Stimulated activated effector memory CD8-positive, alpha-beta T cell treated with anti-CD3 and anti-CD28 coated beads, Interleukin-12 subunit alpha, Interleukin-12 subunit beta, amount 100 ng/mL, for 72 hours (primary cell): ENCODE results near the gene HPCAL1.

ENCODE experiments used
- ATAC-seq: fragments of 150-1000 bp; cut with Tn5 transposase; 2 replicates; pipeline ENCODE4 v1.10.0; 2021
- DNase-seq, 2 donors: peaks; one replicate each; pipeline ENCODE4 v3.0.0; 2021 to 2022; ENCODE audit warnings: low spot score in 2 of 2
- H3K27ac Mint-ChIP-seq: one replicate; pipeline ENCODE4 v1.8.0; 2022; ENCODE audit warnings: mild to moderate bottlenecking, mixed read lengths
- H3K36me3 Mint-ChIP-seq: one replicate; pipeline ENCODE4 v1.8.0; 2022; ENCODE audit warnings: mild to moderate bottlenecking, mixed read lengths
- H3K4me1 Mint-ChIP-seq: one replicate; pipeline ENCODE4 v1.8.0; 2022; ENCODE audit warnings: mixed read lengths
- H3K4me3 Mint-ChIP-seq: one replicate; pipeline ENCODE4 v1.8.0; 2022; ENCODE audit warnings: mild to moderate bottlenecking, mixed read lengths
- H3K9me3 Mint-ChIP-seq: one replicate; pipeline ENCODE4 v1.8.0; 2022; ENCODE audit warnings: mixed read lengths

The HPCAL1 gene

DNA sequence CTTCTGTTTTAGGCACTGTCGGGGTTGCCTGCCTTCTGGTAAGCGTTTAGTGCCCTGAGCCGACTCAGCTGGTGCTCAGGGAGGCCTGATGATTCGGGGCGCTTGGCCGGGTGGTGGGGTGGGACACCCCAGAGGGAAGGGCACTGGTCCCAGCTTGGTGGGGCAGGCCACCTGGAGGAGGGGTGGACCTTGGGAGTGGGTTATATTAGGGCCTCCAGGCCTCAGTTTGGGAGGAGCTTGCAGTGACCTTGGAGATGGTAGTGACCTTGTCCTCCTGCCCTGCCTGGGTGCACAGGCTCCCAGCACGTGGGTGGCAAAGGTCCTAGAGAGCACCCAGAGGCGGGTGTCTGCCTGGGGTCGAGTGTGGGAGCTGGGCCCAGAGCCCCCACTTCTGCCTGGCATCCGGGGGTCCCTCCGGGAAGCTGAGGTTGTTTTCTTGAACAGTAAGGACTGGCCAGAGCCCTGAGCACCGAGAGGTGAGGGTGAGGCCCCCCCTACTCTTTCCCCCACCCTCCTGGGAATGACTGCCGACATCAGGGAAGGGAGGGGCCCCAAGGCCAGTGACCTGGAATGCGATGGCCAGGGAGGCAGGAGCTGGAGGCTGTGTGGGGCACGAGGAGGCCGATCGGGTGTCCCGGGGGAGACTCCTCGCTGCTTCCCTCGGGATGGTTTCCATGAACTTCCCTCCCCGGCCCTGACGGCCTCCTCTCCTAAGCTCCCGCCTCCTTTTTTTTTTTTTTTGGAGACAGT lies 61.3 kb downstream of the HPCAL1 start:
- peaks cover 37% of the 10 kb centered on the region for H3K36me3 Mint-ChIP-seq
- no peaks in the 10 kb centered on the region for H3K9me3 Mint-ChIP-seq
- no peak for ATAC-seq
- DNase-seq: no peak
- peak overlapping the region; percentile 29 for H3K27ac Mint-ChIP-seq
- H3K4me1 Mint-ChIP-seq: peaks cover 54% of the 10 kb centered on the region
- no peak overlapping the region for H3K4me3 Mint-ChIP-seq

DNA sequence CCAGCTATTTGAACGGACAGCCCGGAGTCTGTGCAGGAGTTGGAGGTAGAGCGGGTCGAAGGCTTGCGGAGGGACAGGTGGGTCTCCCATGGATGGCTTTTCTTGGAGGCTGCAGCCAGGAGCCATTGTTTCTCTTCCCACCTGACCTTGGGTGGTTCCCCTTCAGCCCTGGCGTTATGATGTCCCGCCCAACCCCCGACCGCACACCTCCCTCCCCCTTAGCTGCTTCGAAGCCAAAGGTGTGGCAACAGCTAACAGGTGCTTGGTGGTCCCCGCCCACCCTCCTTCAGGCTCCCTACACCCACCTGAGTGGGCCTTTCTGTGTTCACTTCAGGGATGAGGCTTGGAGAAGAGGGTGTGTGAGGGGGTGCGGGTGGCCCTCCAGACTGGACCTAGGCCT lies 62.7 kb downstream of the HPCAL1 start:
- Mint-ChIP-seq H3K4me1 (peaks cover 58% of the 10 kb centered on the region), H3K9me3 (no peaks in the 10 kb centered on the region), H3K4me3 (no peak overlapping the region), H3K27ac (peak overlapping the region; percentile 37), H3K36me3 (peaks cover 37% of the 10 kb centered on the region)
- DNase-seq (no peak), ATAC-seq (no peak)

DNA sequence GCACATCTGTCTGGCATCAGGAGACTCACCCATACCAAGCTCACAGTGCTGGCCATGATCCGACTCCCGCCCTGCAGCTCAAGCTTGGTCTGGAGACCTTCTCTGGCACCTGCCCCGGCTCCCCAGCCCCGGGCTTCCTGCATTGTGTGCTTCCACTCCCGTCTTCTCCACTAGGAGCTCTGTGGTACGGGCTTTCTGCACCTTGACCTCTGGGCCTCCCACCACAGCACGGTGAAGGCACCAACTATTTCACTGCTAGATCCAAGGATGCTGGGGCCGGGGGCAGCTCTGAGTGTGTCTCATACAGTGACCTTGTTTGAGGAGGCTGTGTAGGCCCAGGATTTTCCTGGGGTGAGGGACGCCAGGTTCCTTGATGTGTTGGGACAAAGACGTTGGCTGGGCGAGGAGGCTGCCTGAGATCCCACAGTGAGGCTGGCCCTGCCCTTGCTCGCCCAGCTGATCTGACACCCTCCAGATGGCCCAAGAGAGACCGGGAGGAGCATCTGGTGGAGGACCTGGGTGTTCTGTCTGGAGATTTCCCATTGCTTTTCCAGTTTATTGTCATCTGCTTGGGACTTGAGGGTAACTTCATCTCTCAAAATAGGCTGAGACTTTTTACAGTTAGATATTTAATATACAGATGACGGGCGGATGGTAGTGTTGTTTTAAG lies 64.0 kb downstream of the HPCAL1 start:
- H3K4me3 Mint-ChIP-seq: no peak overlapping the region
- DNase-seq: no peak
- H3K27ac Mint-ChIP-seq: no peak overlapping the region
- no peak for ATAC-seq
- H3K36me3 Mint-ChIP-seq: peaks cover 33% of the 10 kb centered on the region
- peaks cover 59% of the 10 kb centered on the region for H3K4me1 Mint-ChIP-seq
- no peaks in the 10 kb centered on the region for H3K9me3 Mint-ChIP-seq

DNA sequence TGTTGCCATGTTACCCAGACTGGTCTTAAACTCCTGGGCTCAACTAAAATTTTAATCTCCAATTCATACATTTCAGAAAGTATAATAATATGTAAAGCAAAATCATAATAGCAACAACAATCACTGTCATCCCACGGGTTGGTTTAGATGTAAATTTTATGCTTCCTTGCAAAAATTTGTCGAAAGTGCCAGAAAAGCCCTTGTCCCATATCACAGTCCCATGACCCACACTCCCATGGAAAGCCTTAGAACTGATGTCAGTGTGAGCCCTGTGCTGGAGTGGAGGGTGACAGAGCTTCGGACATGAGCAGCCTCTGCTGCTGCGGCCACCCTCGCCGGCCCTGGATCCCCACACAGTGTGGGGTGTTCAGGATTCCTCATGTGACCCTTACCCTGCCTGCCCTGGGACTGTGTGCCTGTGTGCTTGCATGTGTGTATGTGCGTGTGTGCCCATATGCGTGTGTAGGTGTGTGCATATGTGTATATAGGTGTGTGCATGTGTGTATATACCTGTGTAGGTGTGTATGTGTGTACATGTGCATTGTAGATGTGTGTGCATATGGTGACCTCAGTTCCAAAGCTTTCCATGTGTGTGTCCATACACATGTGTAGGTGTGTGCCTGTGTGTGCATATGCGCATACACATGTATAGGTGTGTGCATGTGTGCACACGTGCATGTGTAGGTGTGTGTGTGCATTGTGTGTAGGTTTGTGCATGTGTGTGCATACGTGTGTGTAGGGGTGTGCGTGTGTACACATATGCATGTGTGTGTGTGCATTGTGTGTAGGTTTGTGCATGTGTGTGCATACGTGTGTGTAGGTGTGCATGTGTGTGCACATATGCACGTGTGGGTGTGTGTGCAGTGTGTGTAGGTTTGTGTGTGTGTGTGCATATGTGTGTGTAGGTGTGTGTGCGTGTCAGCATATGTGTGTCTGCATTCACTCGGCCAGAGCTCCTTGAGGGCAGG lies 65.1 kb downstream of the HPCAL1 start:
- Mint-ChIP-seq H3K27ac (no peak overlapping the region), H3K4me1 (peaks cover 56% of the 10 kb centered on the region), H3K36me3 (peaks cover 26% of the 10 kb centered on the region)

DNA sequence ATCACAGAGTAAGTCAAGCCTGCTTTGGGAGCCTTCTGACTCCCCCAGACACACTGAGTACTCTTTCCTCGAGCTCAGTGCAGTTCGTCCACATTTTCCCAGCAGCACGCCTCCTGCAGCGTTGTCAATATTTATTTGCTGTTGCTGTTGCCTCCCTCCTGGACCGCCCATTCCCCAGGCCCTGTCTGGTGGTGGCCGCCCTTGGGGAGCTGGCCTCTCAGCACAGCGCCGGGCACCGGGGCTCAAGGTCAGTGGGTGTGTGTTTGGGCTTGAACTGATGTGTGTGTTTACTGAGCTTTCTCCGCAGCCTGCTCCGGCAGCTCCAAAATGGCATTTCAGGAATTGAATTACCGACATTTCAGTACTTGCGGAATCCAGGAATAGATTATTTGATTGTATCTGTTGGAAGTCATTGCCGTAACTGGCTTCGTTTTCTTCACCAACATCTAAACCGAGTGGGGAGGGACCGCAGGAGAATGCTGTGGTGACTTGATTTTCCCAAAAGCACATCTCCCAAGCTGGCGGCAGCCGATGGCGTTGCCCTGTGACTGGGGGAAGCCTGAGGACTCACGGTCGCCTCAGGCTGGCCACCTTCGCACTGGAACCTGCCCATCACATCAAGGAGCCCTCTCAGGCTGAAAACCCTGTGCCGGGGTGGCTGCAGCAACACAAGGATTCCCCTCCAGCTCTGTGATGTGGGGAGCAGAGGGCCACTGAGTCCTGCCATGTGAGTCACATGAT lies 66.0 kb downstream of the HPCAL1 start:
- H3K27ac Mint-ChIP-seq: no peak overlapping the region
- H3K36me3 Mint-ChIP-seq: peaks cover 23% of the 10 kb centered on the region
- ATAC-seq (no peak), DNase-seq (no peak)
- H3K4me3 Mint-ChIP-seq: no peak overlapping the region
- H3K4me1 Mint-ChIP-seq: peaks cover 55% of the 10 kb centered on the region
- no peaks in the 10 kb centered on the region for H3K9me3 Mint-ChIP-seq

More for the DNA sequence above, 65.1 kb downstream of the HPCAL1 start:
- no peak for DNase-seq
- H3K4me3 Mint-ChIP-seq: no peak overlapping the region
- no peaks in the 10 kb centered on the region for H3K9me3 Mint-ChIP-seq
- ATAC-seq: no peak

DNA sequence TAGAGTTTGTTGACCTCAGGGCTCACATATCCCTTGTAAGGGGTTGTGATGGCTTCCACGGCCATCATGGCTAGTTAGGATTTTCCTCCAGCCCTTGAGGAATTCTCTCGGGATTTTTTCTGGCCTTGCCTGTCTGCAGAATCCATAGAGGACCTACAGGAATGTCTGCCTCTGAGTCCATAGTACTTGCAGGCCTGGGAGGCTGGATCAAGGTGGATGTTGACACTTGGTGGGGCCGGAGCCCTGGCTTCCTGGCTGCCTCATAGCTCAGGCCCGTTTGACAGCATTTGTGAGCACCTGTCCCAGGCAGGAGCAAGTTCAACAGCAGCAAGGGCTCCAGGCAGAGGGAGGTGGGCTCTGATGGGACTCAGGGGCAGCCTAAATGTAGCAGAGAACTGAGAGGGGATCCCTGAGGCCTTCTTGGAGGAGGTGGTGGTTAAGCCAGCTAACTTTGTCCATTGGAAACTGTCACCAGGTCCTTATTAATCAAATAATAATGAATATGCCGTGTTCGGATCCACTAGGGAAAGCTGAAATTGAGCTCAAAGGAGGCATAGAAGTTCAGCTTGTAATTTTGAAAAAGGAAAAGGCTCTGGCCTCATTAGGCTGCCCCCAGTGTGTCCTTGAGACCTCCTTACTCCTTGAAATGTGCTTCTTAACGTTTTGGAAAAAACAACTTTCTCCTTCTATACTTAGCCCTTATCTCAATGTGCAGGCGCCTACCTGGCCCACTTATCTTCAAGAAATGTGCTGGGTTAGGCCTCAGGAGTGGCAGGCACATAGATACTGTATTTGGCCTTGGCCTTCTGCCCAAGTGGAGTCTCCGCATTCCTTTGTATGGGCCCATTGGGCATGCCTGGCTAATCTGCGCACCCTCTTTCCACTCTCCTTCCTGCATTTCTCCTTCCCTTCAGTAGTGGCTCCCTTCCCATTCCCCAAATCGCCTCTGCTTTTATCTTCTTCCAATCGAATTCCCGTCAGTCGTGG lies 66.9 kb downstream of the HPCAL1 start:
- H3K36me3 Mint-ChIP-seq: peaks cover 30% of the 10 kb centered on the region
- H3K4me3 Mint-ChIP-seq: no peak overlapping the region
- ATAC-seq (no peak), DNase-seq (no peak)
- peaks cover 59% of the 10 kb centered on the region for H3K4me1 Mint-ChIP-seq
- no peaks in the 10 kb centered on the region for H3K9me3 Mint-ChIP-seq
- H3K27ac Mint-ChIP-seq: peak overlapping the region; percentile 69

DNA sequence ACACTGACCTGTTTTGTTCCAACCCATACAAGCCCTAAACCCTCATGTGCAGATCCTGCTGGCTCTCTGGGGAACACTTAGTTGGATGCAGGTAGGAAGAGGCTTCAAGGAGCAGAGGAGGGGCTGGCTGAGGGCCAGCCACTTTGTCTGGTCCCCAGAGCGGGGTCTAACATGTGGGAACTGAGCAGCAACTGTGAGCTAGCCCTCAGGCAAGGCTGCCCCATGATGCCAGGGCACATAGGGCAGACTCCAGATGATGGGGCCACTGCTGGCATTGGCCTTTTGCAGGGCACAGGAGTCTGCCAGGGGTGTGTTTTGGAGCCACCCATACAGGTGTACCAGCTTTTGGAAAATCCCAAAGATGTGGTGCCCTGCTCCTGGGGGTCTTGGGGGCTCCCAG lies 67.7 kb downstream of the HPCAL1 start:
- H3K4me3 Mint-ChIP-seq: no peak overlapping the region
- peaks cover 38% of the 10 kb centered on the region for H3K36me3 Mint-ChIP-seq
- DNase-seq: no peak
- peak overlapping the region; percentile 69 for H3K27ac Mint-ChIP-seq
- peaks cover 60% of the 10 kb centered on the region for H3K4me1 Mint-ChIP-seq
- no peaks in the 10 kb centered on the region for H3K9me3 Mint-ChIP-seq
- ATAC-seq: no peak

DNA sequence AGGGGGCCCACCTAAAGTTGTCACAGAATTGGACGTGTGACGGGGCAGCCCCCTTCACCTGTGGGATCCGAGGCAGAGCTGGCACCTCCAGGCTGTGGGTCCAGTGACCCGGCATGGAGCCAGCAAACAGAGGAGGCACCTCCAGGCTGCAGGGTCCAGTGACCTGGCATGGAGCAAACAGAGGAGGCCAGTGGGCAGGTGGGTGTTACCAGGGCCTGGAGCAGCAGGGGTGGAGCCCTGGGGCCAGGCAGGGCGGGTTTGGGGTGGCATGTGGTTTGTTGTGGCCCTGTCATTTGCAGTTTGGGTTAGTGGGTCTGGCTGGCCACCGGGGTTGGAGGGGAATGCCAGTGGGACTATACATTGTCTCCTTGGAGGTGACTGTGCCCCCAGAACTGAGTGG lies 68.2 kb downstream of the HPCAL1 start:
- DNase-seq (no peak), ATAC-seq (no peak)
- Mint-ChIP-seq H3K4me3 (no peak overlapping the region), H3K4me1 (peaks cover 65% of the 10 kb centered on the region), H3K9me3 (no peaks in the 10 kb centered on the region), H3K27ac (peak overlapping the region; percentile 69), H3K36me3 (peaks cover 38% of the 10 kb centered on the region)

DNA sequence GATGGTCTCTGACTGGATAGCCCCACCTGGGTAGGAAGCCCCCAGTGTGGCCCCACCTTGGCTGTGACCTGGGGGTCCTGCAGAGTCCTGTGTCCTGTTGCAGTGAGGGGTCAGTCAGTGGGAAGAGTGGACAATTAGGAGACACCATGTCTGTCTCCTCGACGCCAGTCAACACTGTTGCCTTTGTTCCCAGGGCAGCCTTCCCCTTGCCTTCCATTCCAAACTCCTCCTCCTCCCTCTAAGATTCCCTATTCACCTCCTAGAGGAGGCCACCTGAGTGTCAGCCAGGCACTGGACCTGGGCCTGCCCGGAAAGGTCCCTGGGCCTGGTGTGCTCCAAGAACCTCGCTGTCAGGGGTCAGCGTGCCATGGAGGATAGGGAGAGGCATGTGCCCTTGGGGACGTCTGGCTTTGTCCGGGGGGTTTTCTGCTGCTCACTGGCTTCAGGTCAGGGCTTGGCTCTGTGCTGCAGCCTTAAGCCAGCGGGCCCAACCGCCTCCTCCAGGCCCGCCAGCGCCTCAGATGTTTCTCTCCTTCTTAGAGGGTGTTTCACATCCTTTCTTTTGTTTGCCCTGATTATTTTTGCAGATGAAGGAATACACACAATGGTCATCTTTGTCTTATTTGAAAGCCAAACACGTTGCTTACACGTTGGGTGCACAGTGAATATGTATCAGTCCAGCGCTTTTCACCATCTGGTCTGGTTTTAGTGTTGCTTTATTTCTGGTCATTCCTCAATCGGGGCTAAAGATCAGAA lies 68.9 kb downstream of the HPCAL1 start:
- ATAC-seq (no peak), DNase-seq (no peak)
- H3K9me3 Mint-ChIP-seq: no peaks in the 10 kb centered on the region
- no peak overlapping the region for H3K4me3 Mint-ChIP-seq
- peaks cover 32% of the 10 kb centered on the region for H3K36me3 Mint-ChIP-seq
- peaks cover 67% of the 10 kb centered on the region for H3K4me1 Mint-ChIP-seq
- H3K27ac Mint-ChIP-seq: peak overlapping the region; percentile 69

DNA sequence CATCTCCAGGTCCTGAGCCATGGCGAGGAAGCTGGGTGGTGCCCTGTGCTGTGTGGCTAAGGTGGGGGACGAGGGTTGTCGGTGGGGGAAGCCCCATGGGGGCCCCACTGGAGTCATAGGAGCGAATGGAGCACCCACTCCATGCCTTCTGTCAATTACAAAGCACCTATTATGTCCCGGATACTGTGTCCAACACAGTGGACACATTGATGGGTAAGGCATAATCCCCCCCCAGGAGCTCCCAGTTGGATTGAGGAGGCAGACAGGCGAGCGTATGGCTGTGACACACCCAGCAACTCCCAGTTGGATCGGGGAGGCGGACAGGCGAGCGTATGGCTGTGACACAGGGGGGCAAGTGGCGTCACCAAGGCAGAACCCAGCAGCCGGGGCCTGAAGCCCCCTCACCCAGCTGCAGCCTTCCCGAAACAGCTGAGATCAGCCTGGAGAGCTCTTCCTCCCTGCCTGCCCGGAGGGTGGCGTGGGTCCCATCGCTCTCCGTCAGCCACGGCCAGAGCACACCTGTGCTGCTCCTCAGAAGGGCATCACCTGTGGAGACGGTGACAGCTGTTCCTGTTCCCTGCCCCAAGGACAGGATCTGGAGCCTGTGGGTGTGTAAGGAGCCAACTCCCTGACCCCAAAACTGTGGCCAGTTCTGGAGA lies 69.6 kb downstream of the HPCAL1 start:
- no peaks in the 10 kb centered on the region for H3K9me3 Mint-ChIP-seq
- no peak overlapping the region for H3K4me3 Mint-ChIP-seq
- H3K36me3 Mint-ChIP-seq: peaks cover 29% of the 10 kb centered on the region
- ATAC-seq (no peak), DNase-seq (no peak)
- peak overlapping the region; percentile 86 for H3K27ac Mint-ChIP-seq
- peaks cover 63% of the 10 kb centered on the region for H3K4me1 Mint-ChIP-seq

DNA sequence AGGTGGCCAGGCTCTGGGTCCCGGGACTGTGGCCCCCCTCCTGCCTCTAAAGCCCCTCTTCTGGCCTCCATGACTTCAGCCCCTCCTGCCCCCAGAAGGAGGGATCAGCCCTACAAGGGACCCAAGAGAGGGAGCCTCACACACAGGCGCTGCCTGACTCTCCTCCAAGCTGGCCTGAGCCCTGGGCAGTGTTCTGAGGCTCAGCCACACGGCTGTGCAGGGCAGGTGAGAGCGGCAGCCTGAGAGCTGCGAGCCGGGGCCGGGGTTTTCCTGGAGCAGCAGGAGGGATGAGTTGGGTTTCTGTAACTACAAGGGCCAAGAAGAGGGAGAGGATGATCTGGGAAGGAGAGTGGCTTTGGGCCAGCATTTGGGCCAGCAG lies 70.1 kb downstream of the HPCAL1 start:
- no peak for DNase-seq

DNA sequence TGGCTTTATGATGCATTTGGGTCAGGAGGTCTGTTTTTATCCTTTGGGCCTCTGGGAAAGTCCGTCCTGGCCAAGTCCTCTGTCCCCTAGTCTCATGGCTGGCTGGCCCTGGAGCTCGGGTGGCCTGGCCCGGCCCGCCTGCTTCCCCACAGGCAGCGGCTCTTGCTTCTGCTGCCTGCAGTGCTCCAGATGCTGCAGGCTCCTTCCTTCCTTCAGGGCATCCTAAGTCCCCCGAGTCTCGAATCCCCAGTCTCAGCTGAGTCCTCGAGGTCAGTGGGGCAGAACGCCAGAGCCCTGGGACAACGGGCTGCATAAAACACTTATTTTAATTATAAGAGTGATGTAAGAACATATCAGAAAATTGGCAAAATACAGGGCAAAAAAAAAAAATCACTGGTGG lies 71.2 kb downstream of the HPCAL1 start:
- Mint-ChIP-seq H3K36me3 (peaks cover 29% of the 10 kb centered on the region), H3K27ac (peak overlapping the region; percentile 48), H3K4me3 (no peak overlapping the region), H3K9me3 (no peaks in the 10 kb centered on the region), H3K4me1 (peaks cover 71% of the 10 kb centered on the region)
- DNase-seq (no peak), ATAC-seq (no peak)

More for the DNA sequence above, 70.1 kb downstream of the HPCAL1 start:
- no peak overlapping the region for H3K4me3 Mint-ChIP-seq
- no peak for ATAC-seq
- peak overlapping the region; percentile 86 for H3K27ac Mint-ChIP-seq
- H3K36me3 Mint-ChIP-seq: peaks cover 29% of the 10 kb centered on the region
- peaks cover 66% of the 10 kb centered on the region for H3K4me1 Mint-ChIP-seq
- no peaks in the 10 kb centered on the region for H3K9me3 Mint-ChIP-seq

DNA sequence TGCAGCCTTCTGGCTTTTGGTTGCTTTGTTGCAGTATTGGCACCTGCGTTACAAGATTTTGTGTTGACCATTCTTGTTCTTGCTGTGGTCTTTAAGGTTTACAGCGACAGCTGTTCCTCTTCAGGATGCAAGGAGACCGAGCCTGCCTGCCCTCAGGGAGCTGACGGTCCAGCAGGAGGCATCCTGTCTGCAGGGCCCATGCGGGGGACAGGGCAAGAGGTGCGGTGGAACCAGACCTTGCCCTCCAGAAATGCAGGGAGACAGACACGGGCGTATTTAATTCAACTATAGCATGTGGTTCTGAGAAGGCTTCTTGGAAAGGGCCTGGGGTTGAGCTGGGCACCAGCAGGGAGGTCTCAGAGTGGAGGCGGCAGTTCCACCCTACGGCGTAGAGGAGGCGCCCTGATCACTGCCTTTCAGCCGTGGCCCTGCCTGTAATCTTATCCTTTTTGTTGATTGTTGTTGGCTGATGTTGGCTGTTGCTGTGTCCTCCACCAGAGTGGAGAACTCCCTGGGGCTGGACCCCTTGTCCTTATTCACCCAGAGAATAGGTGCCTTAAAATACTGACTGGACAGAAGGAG lies 71.7 kb downstream of the HPCAL1 start:
- DNase-seq: no peak
- no peaks in the 10 kb centered on the region for H3K9me3 Mint-ChIP-seq
- peak overlapping the region; percentile 48 for H3K27ac Mint-ChIP-seq
- ATAC-seq: no peak
- peaks cover 73% of the 10 kb centered on the region for H3K4me1 Mint-ChIP-seq
- no peak overlapping the region for H3K4me3 Mint-ChIP-seq
- H3K36me3 Mint-ChIP-seq: peaks cover 26% of the 10 kb centered on the region
